LNCaP clone FGC (cell line): Measurements from ENCODE around the gene CD27.

Experiments used
- DNase-seq: peaks from one replicate; pipeline ENCODE4 v3.0.0-alpha.2; 2011; ENCODE audit warnings: low read depth
- H3K4me3 ChIP-seq: 2 replicates; pipeline ENCODE4 v1.5.1; 2011; ENCODE audit warnings: mild to moderate bottlenecking, low read depth, low read length, control low read depth
- TF ChIP-seq, protein P1 (sequence below): IDR thresholded peaks from 2 replicates; pipeline ENCODE4 v1.5.1; 2012; ENCODE audit warnings: mild to moderate bottlenecking; ENCODE audit not compliant: control insufficient read depth, insufficient read depth; ENCODE audit errors: extremely low read depth

Gene CD27

DNA sequence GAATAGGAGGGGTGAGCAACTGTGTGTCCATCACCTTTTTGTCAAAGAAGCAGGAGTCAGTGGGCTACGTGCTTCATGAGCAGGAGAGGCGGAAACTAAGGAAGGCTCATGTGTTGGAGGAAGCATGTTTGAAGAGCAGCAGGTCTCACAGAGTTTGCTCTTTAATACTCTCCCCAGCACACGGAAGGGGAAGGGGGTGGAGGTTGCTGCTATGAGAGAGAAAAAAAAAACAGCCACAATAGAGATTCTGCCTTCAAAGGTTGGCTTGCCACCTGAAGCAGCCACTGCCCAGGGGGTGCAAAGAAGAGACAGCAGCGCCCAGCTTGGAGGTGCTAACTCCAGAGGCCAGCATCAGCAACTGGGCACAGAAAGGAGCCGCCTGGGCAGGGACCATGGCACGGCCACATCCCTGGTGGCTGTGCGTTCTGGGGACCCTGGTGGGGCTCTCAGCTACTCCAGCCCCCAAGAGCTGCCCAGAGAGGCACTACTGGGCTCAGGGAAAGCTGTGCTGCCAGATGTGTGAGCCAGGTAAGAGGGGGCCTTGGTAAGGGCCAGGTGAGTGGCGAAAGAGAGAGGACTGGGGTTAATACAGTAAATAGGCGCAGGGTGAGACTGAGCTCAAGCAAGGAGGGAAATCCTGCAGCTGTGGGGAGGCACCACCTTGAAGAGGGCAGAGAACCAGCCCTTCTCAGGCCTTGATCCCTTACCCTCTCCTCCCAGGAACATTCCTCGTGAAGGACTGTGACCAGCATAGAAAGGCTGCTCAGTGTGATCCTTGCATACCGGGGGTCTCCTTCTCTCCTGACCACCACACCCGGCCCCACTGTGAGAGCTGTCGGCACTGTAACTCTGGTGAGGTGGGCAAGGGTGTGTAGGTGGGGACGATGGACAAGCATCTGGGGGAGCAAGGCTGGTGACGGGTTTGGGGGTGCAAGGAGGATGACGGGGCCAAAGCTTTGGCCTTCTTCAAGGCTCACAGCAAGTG is at the start of gene CD27:
Gene CD27, plus strand, starts transcription at position 252 of the 985 bp plus-strand sequence. Its CDS starts 141 bp downstream, at position 393.
- TF ChIP-seq, protein P1, sequence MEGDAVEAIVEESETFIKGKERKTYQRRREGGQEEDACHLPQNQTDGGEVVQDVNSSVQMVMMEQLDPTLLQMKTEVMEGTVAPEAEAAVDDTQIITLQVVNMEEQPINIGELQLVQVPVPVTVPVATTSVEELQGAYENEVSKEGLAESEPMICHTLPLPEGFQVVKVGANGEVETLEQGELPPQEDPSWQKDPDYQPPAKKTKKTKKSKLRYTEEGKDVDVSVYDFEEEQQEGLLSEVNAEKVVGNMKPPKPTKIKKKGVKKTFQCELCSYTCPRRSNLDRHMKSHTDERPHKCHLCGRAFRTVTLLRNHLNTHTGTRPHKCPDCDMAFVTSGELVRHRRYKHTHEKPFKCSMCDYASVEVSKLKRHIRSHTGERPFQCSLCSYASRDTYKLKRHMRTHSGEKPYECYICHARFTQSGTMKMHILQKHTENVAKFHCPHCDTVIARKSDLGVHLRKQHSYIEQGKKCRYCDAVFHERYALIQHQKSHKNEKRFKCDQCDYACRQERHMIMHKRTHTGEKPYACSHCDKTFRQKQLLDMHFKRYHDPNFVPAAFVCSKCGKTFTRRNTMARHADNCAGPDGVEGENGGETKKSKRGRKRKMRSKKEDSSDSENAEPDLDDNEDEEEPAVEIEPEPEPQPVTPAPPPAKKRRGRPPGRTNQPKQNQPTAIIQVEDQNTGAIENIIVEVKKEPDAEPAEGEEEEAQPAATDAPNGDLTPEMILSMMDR = no peak
- H3K4me3 ChIP-seq = no peak within 1 kb of the TSS
- DNase-seq = no peak

- TF ChIP-seq, protein P1 = no peak
- no peak overlapping the region for H3K4me3 ChIP-seq
Measured at GRCh38 chr12:6396031-6396430, 48.7 kb upstream of the CD27 start.

GRCh38 chr12:6399884-6400644 is 44.7 kb upstream of the CD27 start:
- H3K4me3 ChIP-seq = no peak overlapping the region
- TF ChIP-seq, protein P1 = no peak
- DNase-seq = peak; percentile 64

More at GRCh38 chr12:6396031-6396430, 48.7 kb upstream of the CD27 start:
- no peak for DNase-seq

DNA sequence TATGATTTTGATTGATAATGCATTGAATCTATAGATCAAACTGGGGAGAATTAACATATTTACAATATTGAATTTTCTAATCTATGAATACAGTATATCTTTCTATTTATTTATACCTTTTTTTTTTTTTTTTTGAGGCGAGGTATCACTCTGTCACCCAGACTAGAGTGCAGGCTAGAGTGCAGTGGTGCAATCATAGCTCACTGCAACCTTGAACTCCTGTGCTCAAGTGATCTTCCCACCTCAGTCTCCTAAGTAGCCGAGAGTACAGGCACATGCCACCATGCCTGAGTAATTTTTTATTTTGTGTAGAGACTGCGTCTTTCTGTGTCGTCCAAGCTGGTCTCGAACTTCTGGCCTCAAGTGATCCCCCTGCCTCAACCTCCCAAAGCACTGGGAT is 40.4 kb upstream of the CD27 start:
- TF ChIP-seq, protein P1 = no peak
- DNase-seq = no peak
- no peak overlapping the region for H3K4me3 ChIP-seq

- DNase-seq = no peak
- TF ChIP-seq, protein P1 = no peak
Measured at GRCh38 chr12:6405963-6406362, 38.8 kb upstream of the CD27 start.

DNA sequence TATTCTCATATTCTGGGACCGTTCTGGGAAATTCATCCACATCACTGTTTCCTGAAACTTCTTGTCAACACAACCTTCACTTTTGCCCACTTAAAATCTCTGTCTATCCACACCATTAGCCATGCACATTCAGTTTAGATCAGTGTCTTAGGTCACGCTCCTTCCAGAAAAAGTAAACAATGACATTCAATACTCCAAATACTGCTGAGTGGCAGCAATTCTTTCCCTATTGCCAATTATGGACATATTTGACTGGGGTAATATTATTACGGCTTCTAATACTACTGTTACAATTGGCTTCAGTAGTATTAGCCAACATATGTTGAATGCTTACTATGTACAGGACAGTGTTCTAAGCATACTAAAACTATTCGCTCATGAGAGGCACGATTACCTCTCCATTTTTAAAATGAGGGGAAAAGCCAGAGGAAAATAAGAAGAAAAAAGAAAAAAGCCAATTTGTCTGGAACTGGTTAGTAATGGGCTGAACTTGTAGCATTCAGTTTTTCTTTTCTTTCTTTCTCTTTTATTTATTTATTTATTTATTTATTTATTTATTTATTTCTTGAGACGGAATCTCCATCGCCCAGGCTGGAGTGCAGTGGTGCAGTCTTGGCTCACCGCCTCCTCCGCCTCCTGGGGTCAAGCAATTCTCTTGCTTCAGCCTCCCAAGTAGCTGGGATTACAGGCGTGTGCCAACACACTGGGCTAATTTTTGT is 37.4 kb upstream of the CD27 start:
- no peak overlapping the region for H3K4me3 ChIP-seq
- DNase-seq = no peak
- TF ChIP-seq, protein P1 = no peak

More at GRCh38 chr12:6405963-6406362, 38.8 kb upstream of the CD27 start:
- H3K4me3 ChIP-seq = no peak overlapping the region
